Endothelial cell of umbilical vein (primary cell): Measurements from ENCODE around the gene MYPN.

Experiments used
- CTCF ChIP-seq, 2 donors: IDR thresholded peaks; 1 replicate in 1 of 2; 2 replicates in 1 of 2; pipeline ENCODE4 v1.5.1; 2011; ENCODE audit warnings: low read length in 2 of 2, mild to moderate bottlenecking in 2 of 2, moderate library complexity in 2 of 2, control low read depth in 1 of 2, inconsistent platforms in 1 of 2, low read depth in 1 of 2; ENCODE audit not compliant: insufficient read depth in 1 of 2; ENCODE audit errors: extremely low read depth in 1 of 2
- EZH2 ChIP-seq: IDR thresholded peaks from 2 replicates; pipeline ENCODE4 v1.6.1; 2012; ENCODE audit warnings: borderline replicate concordance, low read depth, mild to moderate bottlenecking, moderate library complexity, low read length, inconsistent platforms; ENCODE audit not compliant: severe bottlenecking
- GATA2 ChIP-seq: IDR thresholded peaks from 2 replicates; pipeline ENCODE4 v1.7.0; 2011; ENCODE audit warnings: low read depth, mild to moderate bottlenecking, moderate library complexity, mixed read lengths, low read length; ENCODE audit not compliant: insufficient read length, insufficient read depth
- POLR2A ChIP-seq: IDR thresholded peaks from 2 replicates; pipeline ENCODE4 v1.6.1; 2012; ENCODE audit warnings: low read depth, mild to moderate bottlenecking, control low read depth, low read length
- POLR2AphosphoS5 ChIP-seq: IDR thresholded peaks from 2 replicates; pipeline ENCODE4 v1.6.1; 2012; ENCODE audit warnings: low read depth, mild to moderate bottlenecking, control low read depth, low read length, moderate library complexity; ENCODE audit not compliant: insufficient read depth

- TF ChIP-seq CTCF (IDR thresholded peaks at IDR 0.05; ENCODE audit: extremely low read depth in 1 of 2, insufficient read depth in 1 of 2, low read depth in 1 of 2, low read length in 2 of 2): no peak
- TF ChIP-seq POLR2A: no peak
- no peak for TF ChIP-seq EZH2
- no peak for TF ChIP-seq GATA2
- no peak for TF ChIP-seq POLR2AphosphoS5
Observed at GRCh38 chr10:68128015-68128414, 18.7 kb downstream of the MYPN start.
